Keratinocyte (primary cell): ENCODE measurements around the gene FAM241A.

Source experiments
- CTCF ChIP-seq, 3 experiments: IDR thresholded peaks in 1 of 3; conservative IDR thresholded peaks in 1 of 3; optimal IDR thresholded peaks in 1 of 3; 2 replicates in 2 of 3; 3 replicates in 1 of 3; pipeline versions ENCODE3 to v1.5.1; 2011; ENCODE audit warnings: low read length in 3 of 3, mild to moderate bottlenecking in 3 of 3, moderate library complexity in 2 of 3, control low read depth in 1 of 3, inconsistent platforms in 1 of 3; ENCODE audit not compliant: insufficient read depth in 2 of 3; ENCODE audit errors: extremely low read depth in 1 of 3
- EZH2 ChIP-seq: IDR thresholded peaks from one replicate; pipeline ENCODE4 v1.6.1; 2012; ENCODE audit warnings: inconsistent platforms, mild to moderate bottlenecking, low read length, moderate library complexity

DNA sequence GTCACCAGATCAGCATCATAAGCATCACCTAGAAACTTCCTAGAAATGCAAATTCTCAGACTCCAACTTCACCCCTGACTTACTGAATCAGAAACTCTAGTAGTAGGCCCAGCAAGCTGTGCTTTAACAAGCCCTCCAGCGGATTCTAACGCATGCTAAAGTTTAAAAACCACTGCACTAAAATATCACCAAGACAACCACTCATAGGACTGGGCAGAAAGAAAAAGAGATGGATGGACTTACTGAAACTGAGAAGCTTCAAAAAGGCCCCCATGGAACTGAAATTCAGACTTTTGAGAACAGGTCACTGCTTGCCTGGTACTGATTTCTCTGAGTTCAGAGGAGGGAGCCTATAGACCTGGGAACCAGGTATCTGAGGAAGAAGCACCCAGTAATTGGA is 40.1 kb downstream of the FAM241A start:
- TF ChIP-seq CTCF (optimal IDR thresholded peaks at IDR 0.05 in 1 of 3, IDR thresholded peaks at IDR 0.05 in 1 of 3, conservative IDR thresholded peaks at IDR 0.05 in 1 of 3; ENCODE audit: extremely low read depth in 1 of 3, insufficient read depth in 2 of 3, low read length in 3 of 3) (no peak), EZH2 (no peak)
